GM19099 (cell line): ENCODE data around the gene AFF3.

Experiments used
- POLR2A ChIP-seq: IDR thresholded peaks from 3 replicates; pipeline ENCODE4 v1.6.1; 2011; ENCODE audit warnings: low read depth; ENCODE audit not compliant: insufficient read length; ENCODE audit errors: extremely low read depth

Gene AFF3

GRCh38 chr2:99576775-99577174 lies 565.6 kb downstream of the AFF3 start:
- TF ChIP-seq POLR2A = no peak

- no peak for TF ChIP-seq POLR2A
Observed at GRCh38 chr2:99573634-99574251, 568.6 kb downstream of the AFF3 start.

- TF ChIP-seq POLR2A = no peak
Observed at GRCh38 chr2:99572373-99573164, 569.8 kb downstream of the AFF3 start.

- no peak for TF ChIP-seq POLR2A
Observed at GRCh38 chr2:99571954-99572353, 570.4 kb downstream of the AFF3 start.

- no peak for TF ChIP-seq POLR2A
Observed at GRCh38 chr2:99571533-99571932, 570.9 kb downstream of the AFF3 start.

GRCh38 chr2:99571021-99571420 lies 571.4 kb downstream of the AFF3 start:
- TF ChIP-seq POLR2A = no peak

- no peak for TF ChIP-seq POLR2A
Observed at GRCh38 chr2:99569386-99569785, 573.0 kb downstream of the AFF3 start.

- TF ChIP-seq POLR2A = no peak
Observed at GRCh38 chr2:99565227-99565626, 577.2 kb downstream of the AFF3 start.

GRCh38 chr2:99562516-99562915 lies 579.9 kb downstream of the AFF3 start:
- TF ChIP-seq POLR2A = no peak

GRCh38 chr2:99561804-99562203 lies 580.6 kb downstream of the AFF3 start:
- no peak for TF ChIP-seq POLR2A

GRCh38 chr2:99559075-99559662 lies 583.2 kb downstream of the AFF3 start:
- TF ChIP-seq POLR2A = no peak

- no peak for TF ChIP-seq POLR2A
Observed at GRCh38 chr2:99555404-99555803, 587.0 kb downstream of the AFF3 start.

GRCh38 chr2:99554871-99555270 lies 587.5 kb downstream of the AFF3 start:
- no peak for TF ChIP-seq POLR2A

- TF ChIP-seq POLR2A = no peak
Observed at GRCh38 chr2:99554238-99554637, 588.2 kb downstream of the AFF3 start.

GRCh38 chr2:99552529-99552928 lies 589.9 kb downstream of the AFF3 start:
- no peak for TF ChIP-seq POLR2A

GRCh38 chr2:99550368-99550767 lies 592.0 kb downstream of the AFF3 start:
- TF ChIP-seq POLR2A = no peak
